H1 (cell line): ENCODE results near the gene NMT1. TPM values are rescaled to one million over a fixed set of nuclear protein-coding genes. Genes with fewer than 3 reads are reported as not detected.

Experiments
- CTCF ChIA-PET: fragments of 300-600 bp; sonication (Branson Sonifier 250); formaldehyde crosslinking; loops from one replicate; lab custom pipeline; 2021; ENCODE audit not compliant: partially characterized antibody; lab: Charles Lee
- POLR2A ChIA-PET: fragments of 300-600 bp; sonication (Branson Sonifier 250); formaldehyde crosslinking; loops from one replicate; lab custom pipeline; 2021; ENCODE audit warnings: inconsistent platforms; ENCODE audit not compliant: partially characterized antibody; lab: Charles Lee
- DNase-seq, 2 experiments: peaks; one replicate each; pipeline versions ENCODE4 v3.0.0 to v3.0.0-alpha.2; 2010 to 2022; ENCODE audit warnings: low spot score in 2 of 2, low read depth in 1 of 2, mixed read lengths in 1 of 2
- FAIRE-seq: peaks from 2 replicates; lab custom pipeline; 2011; peaks lifted over from hg19 to GRCh38; lab: Jason Lieb, UNC
- H2AFZ ChIP-seq: 2 replicates; pipeline ENCODE4 v1.8.1; 2012; ENCODE audit warnings: low read length, inconsistent platforms
- H2AK5ac ChIP-seq: 2 replicates; pipeline ENCODE4 v1.6.1; 2013; ENCODE audit warnings: low read depth, low read length
- H2BK120ac ChIP-seq: replicated peaks from 2 replicates; pipeline ENCODE3; 2013; ENCODE audit warnings: low read depth, low read length, inconsistent platforms
- H2BK12ac ChIP-seq: 2 replicates; pipeline ENCODE4 v1.6.1; 2013; ENCODE audit warnings: low read depth, low read length
- H2BK15ac ChIP-seq: 2 replicates; pipeline ENCODE4 v1.6.1; 2013; ENCODE audit warnings: low read length
- H2BK20ac ChIP-seq: 2 replicates; pipeline ENCODE4 v1.6.1; 2013; ENCODE audit warnings: low read length
- H2BK5ac ChIP-seq: 2 replicates; pipeline ENCODE4 v1.6.1; 2013; ENCODE audit warnings: low read depth, low read length
- H3K14ac ChIP-seq: 2 replicates; pipeline ENCODE4 v1.6.1; 2013; ENCODE audit warnings: inconsistent platforms; ENCODE audit not compliant: insufficient read length
- H3K18ac ChIP-seq: 2 replicates; pipeline ENCODE4 v1.6.1; 2013; ENCODE audit warnings: low read length; ENCODE audit errors: extremely low read depth
- H3K23ac ChIP-seq: 2 replicates; pipeline ENCODE4 v1.6.1; 2013; ENCODE audit warnings: inconsistent platforms; ENCODE audit not compliant: insufficient read length
- H3K23me2 ChIP-seq: 2 replicates; pipeline ENCODE4 v1.6.1; 2013; ENCODE audit warnings: low read depth, low read length
- H3K27ac ChIP-seq: 2 replicates; pipeline ENCODE4 v1.6.1; 2011; ENCODE audit warnings: low read depth, low read length, inconsistent platforms
- H3K27me3 ChIP-seq, 4 experiments: replicated peaks in 1 of 4; 1 replicate in 1 of 4; 2 replicates in 3 of 4; pipeline versions ENCODE4 v1.6.1 to v1.8.1; 2011 to 2013; ENCODE audit warnings: low read length in 3 of 4, mild to moderate bottlenecking in 3 of 4, inconsistent platforms in 2 of 4, mixed read lengths in 2 of 4, moderate library complexity in 1 of 4; ENCODE audit not compliant: control insufficient read depth in 3 of 4, insufficient read depth in 3 of 4; ENCODE audit errors: extremely low read depth in 1 of 4
- H3K36me3 ChIP-seq, 4 experiments: 2 replicates each; pipeline versions ENCODE4 v1.6.1 to v1.8.1; 2011 to 2013; ENCODE audit warnings: mild to moderate bottlenecking in 4 of 4, low read length in 3 of 4, moderate library complexity in 2 of 4, control low read depth in 1 of 4, inconsistent platforms in 1 of 4; ENCODE audit not compliant: insufficient read depth in 4 of 4, control insufficient read depth in 2 of 4
- H3K4ac ChIP-seq: replicated peaks from 2 replicates; pipeline ENCODE3; 2013; ENCODE audit warnings: low read length, low read depth, mixed read lengths, inconsistent platforms; ENCODE audit not compliant: insufficient read length
- H3K4me1 ChIP-seq, 4 experiments: replicated peaks in 1 of 4; 1 replicate in 1 of 4; 2 replicates in 3 of 4; pipeline versions ENCODE4 v1.6.1 to v1.8.1; 2011 to 2013; ENCODE audit warnings: low read length in 3 of 4, inconsistent platforms in 2 of 4, mixed read lengths in 1 of 4; ENCODE audit not compliant: insufficient read depth in 4 of 4, control insufficient read depth in 3 of 4
- H3K4me2 ChIP-seq, 2 experiments: 2 replicates each; pipeline versions ENCODE4 v1.6.1 to v1.8.1; 2011 to 2013; ENCODE audit warnings: low read depth in 2 of 2, low read length in 2 of 2, control low read depth in 1 of 2, inconsistent platforms in 1 of 2, mild to moderate bottlenecking in 1 of 2; ENCODE audit not compliant: insufficient read depth in 1 of 2
- H3K4me3 ChIP-seq, 4 experiments: fragments of 200-600, 300-600 bp in 1 of 4; sonication (generic), shearing (Covaris generic), sonication (Bioruptor Twin) in 1 of 4; 2 replicates each; pipeline versions ENCODE4 v1.5.1 to v1.8.1; 2011 to 2016; ENCODE audit warnings: low read length in 4 of 4, low read depth in 3 of 4, control low read depth in 2 of 4, inconsistent platforms in 2 of 4, mild to moderate bottlenecking in 2 of 4, mixed read lengths in 1 of 4, moderate library complexity in 1 of 4; ENCODE audit not compliant: insufficient read depth in 2 of 4; ENCODE audit errors: extremely low read depth in 1 of 4
- H3K56ac ChIP-seq: replicated peaks from 2 replicates; pipeline ENCODE3; 2013; ENCODE audit warnings: low read depth, mild to moderate bottlenecking, mixed read lengths, low read length, inconsistent platforms; ENCODE audit not compliant: insufficient read length
- H3K79me1 ChIP-seq: 2 replicates; pipeline ENCODE4 v1.6.1; 2013; ENCODE audit warnings: low read depth, low read length, control low read depth
- H3K79me2 ChIP-seq, 2 experiments: 2 replicates each; pipeline versions ENCODE4 v1.6.1 to v1.8.1; 2012 to 2013; ENCODE audit warnings: low read length in 2 of 2, mild to moderate bottlenecking in 2 of 2, inconsistent platforms in 1 of 2; ENCODE audit not compliant: insufficient read depth in 2 of 2, control insufficient read depth in 1 of 2
- H3K9ac ChIP-seq, 4 experiments: replicated peaks in 1 of 4; 1 replicate in 1 of 4; 2 replicates in 3 of 4; pipeline versions ENCODE4 v1.6.1 to v1.8.1; 2011 to 2013; ENCODE audit warnings: low read depth in 3 of 4, low read length in 3 of 4, control low read depth in 2 of 4, mild to moderate bottlenecking in 2 of 4, moderate library complexity in 2 of 4, inconsistent platforms in 1 of 4; ENCODE audit errors: extremely low read depth in 1 of 4
- H3K9me3 ChIP-seq, 2 experiments: 2 replicates each; pipeline versions ENCODE4 v1.6.1 to v1.8.1; 2012 to 2013; ENCODE audit warnings: mild to moderate bottlenecking in 2 of 2, moderate library complexity in 2 of 2, control low read depth in 1 of 2, inconsistent platforms in 1 of 2, low read depth in 1 of 2, low read length in 1 of 2, mixed read lengths in 1 of 2; ENCODE audit not compliant: insufficient read depth in 2 of 2
- H4K20me1 ChIP-seq, 2 experiments: replicated peaks in 1 of 2; 2 replicates each; pipeline versions ENCODE3 to v1.8.1; 2011 to 2013; ENCODE audit warnings: inconsistent platforms in 2 of 2, low read length in 2 of 2, mild to moderate bottlenecking in 1 of 2; ENCODE audit not compliant: insufficient read depth in 2 of 2, control insufficient read depth in 1 of 2
- H4K5ac ChIP-seq: 2 replicates; pipeline ENCODE4 v1.6.1; 2013; ENCODE audit warnings: low read length, low read depth, mixed read lengths, inconsistent platforms; ENCODE audit not compliant: insufficient read length
- H4K8ac ChIP-seq: 2 replicates; pipeline ENCODE4 v1.8.0; 2013; ENCODE audit warnings: mild to moderate bottlenecking, moderate library complexity, low read length, inconsistent platforms; ENCODE audit not compliant: insufficient read depth; ENCODE audit errors: extremely low read depth
- H4K91ac ChIP-seq: replicated peaks from 2 replicates; pipeline ENCODE3; 2013; ENCODE audit warnings: low read length, mixed read lengths, inconsistent platforms; ENCODE audit not compliant: insufficient read length
- SIRT6 ChIP-seq: IDR thresholded peaks from one replicate; pipeline ENCODE4 v1.7.1; 2012; ENCODE audit warnings: low read length, inconsistent platforms
- TEAD4 ChIP-seq: IDR thresholded peaks from 2 replicates; pipeline ENCODE4 v1.6.1; 2012; ENCODE audit warnings: low read depth, low read length, inconsistent platforms, mixed read lengths
- WGBS, 2 experiments: shearing (Covaris generic) in 1 of 2; methylation state at CpG; one replicate each; pipeline versions ENCODE4 v1.1.6 to v1.1.7; 2013 to 2015; ENCODE audit warnings: low lambda C conversion rate in 2 of 2, mixed read lengths in 2 of 2, inconsistent platforms in 1 of 2, low coverage in 1 of 2, missing lambda C conversion rate in 1 of 2; ENCODE audit not compliant: insufficient replicate concordance in 2 of 2, insufficient coverage in 1 of 2, insufficient read length in 1 of 2; ENCODE audit errors: extremely low coverage in 1 of 2, missing lambda C conversion rate in 1 of 2; 5-methylcytosine and 5-hydroxymethylcytosine counted together
- polyA plus RNA-seq, 7 experiments: library from polyadenylated mRNA; depleted of rRNA in 3 of 7; stranded (reverse) in 5 of 7; unstranded in 2 of 7; fragments of >200 nt in 5 of 7; fragments of 200-250 nt in 2 of 7; gene quantifications; 1 replicate in 5 of 7; 2 replicates in 1 of 7; 4 replicates in 1 of 7; pipeline versions ENCODE4 v1.2.1 to v1.2.3, GENCODE V29; 2011 to 2013; ENCODE audit warnings: missing spikeins in 2 of 7, mixed read lengths in 2 of 7
- total RNA-seq: library from RNA; stranded (reverse); fragmentation: NEBNext Ultra II Directional; extraction: Animal tissue kit (Norgen Biotek cat#: 25700); gene quantifications from 2 replicates; pipeline ENCODE4 v1.2.1, GENCODE V29; 2021

Gene NMT1
- total and polyA plus RNA-seq, 2 of the 8 experiments (the other 6 are each of a cell fraction or from before 2014, with no cell fraction given) = 42.9 to 149 TPM

- TF ChIP-seq TEAD4 (0 out of 2 replicates have a peak, but pooled peaks have one; percentile 42), SIRT6 (no peak)
- no peak overlapping the region for H2BK20ac ChIP-seq
- no peak overlapping the region for H4K91ac ChIP-seq
- H3K23me2 ChIP-seq = no peaks in the 10 kb centered on the region; the same call in 1 of the 2 replicates
- ChIA-PET CTCF (interaction anchor here (0.8 to 1.4 kb wide), 4 partner anchors 14 to 170 kb away, joined by 3 to 5 read pairs (median 4); no protein-coding TSS in a partner anchor), POLR2A (interaction anchor here (0.8 to 2.0 kb wide), 6 partner anchors 9 to 58 kb away, joined by 3 to 8 read pairs (median 4); partner anchors contain the start of gene HEXIM1)
- WGBS, 2 experiments = 74% methylated on average over 3 of the region's 3 CpGs; no CpG with 5 or more reads in 1 of the 2 experiments
- no peak overlapping the region for H2BK5ac ChIP-seq
- no peak overlapping the region for H4K5ac ChIP-seq
- H2AFZ ChIP-seq = no peak overlapping the region
- no peak overlapping the region; the same call in 1 of the 2 replicates for H2BK12ac ChIP-seq
- H3K27me3 ChIP-seq = no peaks in the 10 kb centered on the region
- no peak overlapping the region for H2AK5ac ChIP-seq
- H3K9me3 ChIP-seq = no peaks in the 10 kb centered on the region
- DNase-seq (no peak), FAIRE-seq (no peak)
- no peak overlapping the region for H3K56ac ChIP-seq
- H2BK120ac ChIP-seq = no peak overlapping the region
- no peak overlapping the region for H3K4me3 ChIP-seq
- peaks cover 21 to 66% (median 53%) of the 10 kb centered on the region in 4 experiments for H3K36me3 ChIP-seq
- no peak overlapping the region for H3K14ac ChIP-seq
- H3K27ac ChIP-seq = no peak overlapping the region
- H2BK15ac ChIP-seq = no peak overlapping the region
- peaks cover 0 to 15% of the 10 kb centered on the region in 2 experiments for H4K20me1 ChIP-seq
- no peak overlapping the region for H3K18ac ChIP-seq
- H3K4me1 ChIP-seq = peaks cover 0 to 7% (median 0%) of the 10 kb centered on the region in 4 experiments; a peak in 3 of 7 replicates
- no peak overlapping the region for H3K23ac ChIP-seq
- no peak overlapping the region for H3K9ac ChIP-seq
- no peaks in the 10 kb centered on the region for H3K79me2 ChIP-seq
- H3K4me2 ChIP-seq = no peak overlapping the region
- H3K79me1 ChIP-seq = no peaks in the 10 kb centered on the region; the same call in 1 of the 2 replicates
- H3K4ac ChIP-seq = no peak overlapping the region
- H4K8ac ChIP-seq = no peak overlapping the region
Observed at GRCh38 chr17:45090711-45091110, 29.6 kb downstream of the NMT1 start.
